Measurements from ENCODE around the gene LIMCH1.

LIMCH1 gene

GRCh38 chr4:41611124-41611838 is 73.3 kb downstream of the LIMCH1 start:
- no peak overlapping the region for H3K4me3 ChIP-seq (ENCODE audit: low read length)
- no peak overlapping the region for H3K4me2 ChIP-seq (ENCODE audit: low read length)
- H3K27me3 ChIP-seq (ENCODE audit: control insufficient read depth, low read length), result 0 out of 2 replicates have a peak, but pooled peaks cover 2% of the 10 kb centered on the region
- no peaks in the 10 kb centered on the region for H3F3A ChIP-seq (ENCODE audit: control insufficient read depth, insufficient read depth)
- no peaks in the 10 kb centered on the region for H4K20me1 ChIP-seq (ENCODE audit: control insufficient read depth, insufficient read depth, low read depth, low read length)
- TF ChIP-seq EZH2phosphoT487 (IDR thresholded peaks at IDR 0.05; ENCODE audit: borderline replicate concordance, low read length) (no peak), CTCF (IDR thresholded peaks at IDR 0.05; ENCODE audit: low read depth, low read length, poor library complexity, severe bottlenecking) (no peak)
- H3K79me2 ChIP-seq (ENCODE audit: control insufficient read depth, low read length), result no peaks in the 10 kb centered on the region
- H3K9me2 ChIP-seq (replicated peaks; ENCODE audit: control insufficient read depth, low read length), result no peaks in the 10 kb centered on the region
- H3K36me3 ChIP-seq (ENCODE audit: control insufficient read depth, low read length), result no peaks in the 10 kb centered on the region
- no peak overlapping the region for H3K27ac ChIP-seq (ENCODE audit: low read depth, low read length)
- H3K9me3 ChIP-seq (ENCODE audit: control insufficient read depth, insufficient read depth, low read length), result no peaks in the 10 kb centered on the region
- H3K4me1 ChIP-seq (ENCODE audit: control insufficient read depth, low read length), result no peaks in the 10 kb centered on the region

- no peak overlapping the region for H3K4me3 ChIP-seq (ENCODE audit: low read length)
- H4K20me1 ChIP-seq (ENCODE audit: control insufficient read depth, insufficient read depth, low read depth, low read length), result no peaks in the 10 kb centered on the region
- no peaks in the 10 kb centered on the region for H3K79me2 ChIP-seq (ENCODE audit: control insufficient read depth, low read length)
- H3K4me1 ChIP-seq (ENCODE audit: control insufficient read depth, low read length), result no peaks in the 10 kb centered on the region
- no peaks in the 10 kb centered on the region for H3K36me3 ChIP-seq (ENCODE audit: control insufficient read depth, low read length)
- H3K4me2 ChIP-seq (ENCODE audit: low read length), result no peak overlapping the region
- H3K27me3 ChIP-seq (ENCODE audit: control insufficient read depth, low read length), result 0 out of 2 replicates have a peak, but pooled peaks cover 2% of the 10 kb centered on the region
- no peaks in the 10 kb centered on the region for H3F3A ChIP-seq (ENCODE audit: control insufficient read depth, insufficient read depth)
- TF ChIP-seq EZH2phosphoT487 (IDR thresholded peaks at IDR 0.05; ENCODE audit: borderline replicate concordance, low read length), result no peak
- TF ChIP-seq CTCF (IDR thresholded peaks at IDR 0.05; ENCODE audit: low read depth, low read length, poor library complexity, severe bottlenecking), result no peak
- no peak overlapping the region for H3K27ac ChIP-seq (ENCODE audit: low read depth, low read length)
- H3K9me2 ChIP-seq (replicated peaks; ENCODE audit: control insufficient read depth, low read length), result no peaks in the 10 kb centered on the region
- no peaks in the 10 kb centered on the region for H3K9me3 ChIP-seq (ENCODE audit: control insufficient read depth, insufficient read depth, low read length)
These were observed 74.2 kb downstream of the LIMCH1 start for GRCh38 chr4:41611881-41612871.

DNA sequence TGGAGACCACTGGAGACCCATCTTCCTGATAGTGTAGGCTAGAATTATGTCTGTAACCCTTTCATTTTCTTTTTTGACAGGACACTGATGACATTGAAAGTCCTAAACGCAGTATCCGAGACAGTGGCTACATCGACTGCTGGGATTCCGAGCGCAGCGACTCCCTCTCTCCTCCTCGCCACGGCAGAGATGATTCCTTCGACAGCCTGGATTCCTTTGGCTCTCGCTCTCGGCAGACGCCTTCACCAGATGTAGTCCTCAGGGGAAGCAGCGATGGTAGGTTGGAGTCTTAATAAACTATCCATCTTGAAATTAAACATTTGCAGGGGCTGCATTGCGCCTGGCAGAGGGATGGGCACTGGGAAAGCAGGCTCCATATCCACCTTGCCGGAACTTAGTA is 75.4 kb downstream of the LIMCH1 start:
- H3K4me3 ChIP-seq (ENCODE audit: low read length), result no peak overlapping the region
- H3K27ac ChIP-seq (ENCODE audit: low read depth, low read length), result no peak overlapping the region

More for the DNA sequence above, 75.4 kb downstream of the LIMCH1 start:
- no peaks in the 10 kb centered on the region for H3K79me2 ChIP-seq (ENCODE audit: control insufficient read depth, low read length)
- no peak overlapping the region for H3K4me2 ChIP-seq (ENCODE audit: low read length)
- H3K9me3 ChIP-seq (ENCODE audit: control insufficient read depth, insufficient read depth, low read length), result no peaks in the 10 kb centered on the region
- TF ChIP-seq EZH2phosphoT487 (IDR thresholded peaks at IDR 0.05; ENCODE audit: borderline replicate concordance, low read length) (no peak), CTCF (IDR thresholded peaks at IDR 0.05; ENCODE audit: low read depth, low read length, poor library complexity, severe bottlenecking) (no peak)
- no peaks in the 10 kb centered on the region for H3K4me1 ChIP-seq (ENCODE audit: control insufficient read depth, low read length)
- H3K36me3 ChIP-seq (ENCODE audit: control insufficient read depth, low read length), result no peaks in the 10 kb centered on the region
- no peaks in the 10 kb centered on the region for H3K9me2 ChIP-seq (replicated peaks; ENCODE audit: control insufficient read depth, low read length)
- no peaks in the 10 kb centered on the region for H3F3A ChIP-seq (ENCODE audit: control insufficient read depth, insufficient read depth)
- H4K20me1 ChIP-seq (ENCODE audit: control insufficient read depth, insufficient read depth, low read depth, low read length), result no peaks in the 10 kb centered on the region
- H3K27me3 ChIP-seq (ENCODE audit: control insufficient read depth, low read length), result no peaks in the 10 kb centered on the region

Measured in DOHH2 (cell line).